ENCODE measurements around the gene SNX7.

Gene SNX7, protein sequence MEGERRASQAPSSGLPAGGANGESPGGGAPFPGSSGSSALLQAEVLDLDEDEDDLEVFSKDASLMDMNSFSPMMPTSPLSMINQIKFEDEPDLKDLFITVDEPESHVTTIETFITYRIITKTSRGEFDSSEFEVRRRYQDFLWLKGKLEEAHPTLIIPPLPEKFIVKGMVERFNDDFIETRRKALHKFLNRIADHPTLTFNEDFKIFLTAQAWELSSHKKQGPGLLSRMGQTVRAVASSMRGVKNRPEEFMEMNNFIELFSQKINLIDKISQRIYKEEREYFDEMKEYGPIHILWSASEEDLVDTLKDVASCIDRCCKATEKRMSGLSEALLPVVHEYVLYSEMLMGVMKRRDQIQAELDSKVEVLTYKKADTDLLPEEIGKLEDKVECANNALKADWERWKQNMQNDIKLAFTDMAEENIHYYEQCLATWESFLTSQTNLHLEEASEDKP

DNA sequence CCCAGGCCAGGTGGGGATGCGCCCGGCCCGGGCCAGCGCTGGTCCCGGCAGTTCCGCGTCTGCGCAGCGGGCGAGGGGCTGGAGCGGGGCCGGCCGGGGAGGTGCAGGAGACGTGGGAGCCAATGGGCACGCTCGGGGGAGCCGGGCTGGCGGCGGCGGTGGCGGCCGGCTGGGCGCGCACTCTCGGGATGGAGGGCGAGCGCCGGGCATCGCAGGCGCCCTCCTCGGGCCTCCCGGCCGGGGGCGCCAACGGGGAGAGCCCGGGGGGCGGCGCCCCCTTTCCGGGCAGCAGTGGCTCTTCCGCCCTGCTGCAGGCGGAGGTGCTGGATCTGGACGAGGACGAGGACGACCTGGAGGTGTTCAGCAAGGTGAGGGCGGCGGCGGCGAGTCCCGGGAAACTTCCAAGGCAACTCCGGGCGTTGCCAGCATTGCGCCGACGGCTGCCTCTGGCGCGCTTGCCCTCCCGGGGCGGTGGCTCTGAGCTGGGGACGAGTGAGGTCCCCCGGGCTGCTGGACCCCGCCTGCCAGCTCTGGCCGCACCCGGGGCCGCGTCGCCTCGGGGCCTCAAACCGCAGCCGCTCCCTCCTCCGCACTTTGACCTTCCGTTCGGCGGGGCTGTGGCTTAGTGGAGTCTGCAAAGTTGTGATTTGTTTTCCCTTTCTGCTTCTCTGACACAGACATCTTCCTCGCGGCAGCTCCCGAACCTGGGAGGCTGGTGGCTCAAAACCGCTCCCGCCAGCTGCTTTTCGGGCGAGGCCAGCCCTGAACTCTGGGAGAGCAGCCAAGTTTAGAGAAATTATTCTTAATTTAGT, at the start of gene SNX7:
Gene SNX7, plus strand, starts transcription at position 178 of the 812 bp plus-strand sequence. Its CDS starts 11 bp downstream, at position 189.
- TF ChIP-seq GATA2 (IDR thresholded peaks at IDR 0.05; ENCODE audit: low read depth, low read length), result no peak

- TF ChIP-seq GATA2 (IDR thresholded peaks at IDR 0.05; ENCODE audit: low read depth, low read length) (no peak), GATA3 (IDR thresholded peaks at IDR 0.05; ENCODE audit: low read depth, low read length) (no peak)
These were observed 24.2 kb upstream of the SNX7 start for GRCh38 chr1:98637316-98637715.

DNA sequence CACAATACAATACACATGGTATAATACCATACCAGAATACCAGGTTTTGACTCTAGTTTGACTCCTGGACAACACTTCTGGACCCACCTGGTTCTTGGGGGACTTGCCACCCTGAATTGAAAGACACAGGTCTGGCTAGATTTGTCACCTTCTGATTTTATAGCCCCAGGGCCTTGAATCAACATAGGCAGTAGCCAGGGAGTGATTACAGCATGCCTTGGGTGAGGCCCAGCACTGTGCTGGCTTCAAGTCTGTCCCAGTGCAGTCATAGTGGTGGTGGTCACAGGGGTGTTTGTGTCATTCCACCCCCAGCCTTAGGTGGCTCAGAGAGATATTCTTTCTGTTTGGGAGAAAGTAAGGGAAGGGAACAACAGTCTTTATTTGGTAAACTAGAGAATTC, 23.3 kb upstream of the SNX7 start:
- TF ChIP-seq GATA2 (IDR thresholded peaks at IDR 0.05; ENCODE audit: low read depth, low read length) (no peak), GATA3 (IDR thresholded peaks at IDR 0.05; ENCODE audit: low read depth, low read length) (no peak)

GRCh38 chr1:98644510-98644909, 17.0 kb upstream of the SNX7 start:
- TF ChIP-seq GATA3 (IDR thresholded peaks at IDR 0.05; ENCODE audit: low read depth, low read length) (no peak), GATA2 (IDR thresholded peaks at IDR 0.05; ENCODE audit: low read depth, low read length) (no peak)

- TF ChIP-seq GATA3 (IDR thresholded peaks at IDR 0.05; ENCODE audit: low read depth, low read length) (no peak), GATA2 (IDR thresholded peaks at IDR 0.05; ENCODE audit: low read depth, low read length) (no peak)
These were observed 10.3 kb upstream of the SNX7 start for GRCh38 chr1:98651116-98651632.

DNA sequence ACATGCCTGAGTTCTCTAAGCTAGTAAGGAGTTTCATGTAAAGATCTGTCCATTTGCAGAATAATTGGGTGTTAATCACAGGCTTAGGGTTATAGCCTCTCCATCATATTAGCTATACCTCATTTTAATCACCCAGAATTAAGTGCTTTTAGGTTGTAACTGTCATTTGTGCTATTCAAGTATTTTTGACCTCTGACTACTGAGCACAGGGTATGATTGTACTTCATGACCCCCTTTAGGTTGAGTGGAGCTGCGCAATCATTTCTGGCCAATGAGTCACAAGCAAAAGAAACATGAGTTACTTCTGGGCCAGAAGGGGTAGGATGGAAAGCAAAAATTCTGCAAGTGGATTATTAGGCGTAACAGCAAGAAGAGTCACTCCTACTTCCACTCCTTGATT, 8.4 kb upstream of the SNX7 start:
- TF ChIP-seq GATA2 (IDR thresholded peaks at IDR 0.05; ENCODE audit: low read depth, low read length) (no peak), GATA3 (IDR thresholded peaks at IDR 0.05; ENCODE audit: low read depth, low read length) (no peak)

DNA sequence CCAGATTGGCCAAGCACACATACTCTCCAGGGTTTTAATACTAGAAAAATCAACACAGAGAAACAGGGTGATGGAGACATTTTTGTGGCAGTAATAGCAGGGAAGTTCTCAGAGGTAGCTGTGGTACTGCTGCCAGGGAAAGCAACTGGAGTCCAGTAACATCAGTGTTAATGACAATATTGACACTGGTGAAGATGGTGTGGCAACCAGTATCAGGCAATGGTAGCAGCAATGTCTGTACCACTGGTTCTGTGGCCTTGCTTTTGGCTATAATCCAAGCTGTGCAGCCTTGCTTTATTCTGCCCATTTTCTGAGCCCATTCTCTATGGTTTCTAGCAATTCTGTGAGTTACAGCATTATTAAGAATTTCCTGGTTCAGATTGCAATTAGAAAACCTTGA, 1.6 kb upstream of the SNX7 start:
- TF ChIP-seq GATA2 (IDR thresholded peaks at IDR 0.05; ENCODE audit: low read depth, low read length) (no peak), GATA3 (IDR thresholded peaks at IDR 0.05; ENCODE audit: low read depth, low read length) (no peak)

DNA sequence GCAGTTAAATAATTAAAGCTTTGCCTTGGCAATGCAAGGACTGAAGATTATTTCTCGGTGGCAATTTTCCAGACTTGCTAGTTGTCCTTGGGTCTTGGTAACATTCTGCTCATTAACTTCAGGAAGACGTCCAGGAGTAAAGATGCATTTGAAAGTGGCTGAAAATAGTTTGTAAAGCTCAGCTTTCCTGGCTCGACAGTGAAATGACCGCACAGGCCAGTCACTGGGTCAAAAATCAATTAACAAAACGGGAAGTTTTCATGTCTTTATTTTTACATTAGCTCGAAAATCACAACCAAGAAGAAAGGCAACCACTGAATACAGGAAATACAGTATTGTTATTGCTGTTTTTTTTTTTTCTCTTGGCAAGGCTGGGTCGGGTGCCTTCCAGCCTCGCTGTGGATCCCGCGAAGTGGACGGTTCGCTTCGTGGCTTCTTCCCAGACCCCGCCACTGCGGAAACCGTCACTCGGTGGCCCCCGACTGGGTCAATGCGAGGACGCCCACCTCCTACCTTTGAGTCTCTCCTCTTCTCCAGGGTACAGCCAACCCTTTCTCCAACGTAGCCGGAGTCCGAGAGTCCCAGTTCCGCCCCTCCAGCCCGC, 479 bp upstream of the SNX7 start:
- TF ChIP-seq GATA2 (IDR thresholded peaks at IDR 0.05; ENCODE audit: low read depth, low read length), result no peak
- TF ChIP-seq GATA3 (IDR thresholded peaks at IDR 0.05; ENCODE audit: low read depth, low read length), result no peak

- TF ChIP-seq GATA2 (IDR thresholded peaks at IDR 0.05; ENCODE audit: low read depth, low read length) (no peak), GATA3 (IDR thresholded peaks at IDR 0.05; ENCODE audit: low read depth, low read length) (no peak)
These were observed 792 bp downstream of the SNX7 start for GRCh38 chr1:98662356-98662670.

GRCh38 chr1:98668733-98669132, 7.2 kb downstream of the SNX7 start:
- TF ChIP-seq GATA3 (IDR thresholded peaks at IDR 0.05; ENCODE audit: low read depth, low read length) (no peak), GATA2 (IDR thresholded peaks at IDR 0.05; ENCODE audit: low read depth, low read length) (no peak)

DNA sequence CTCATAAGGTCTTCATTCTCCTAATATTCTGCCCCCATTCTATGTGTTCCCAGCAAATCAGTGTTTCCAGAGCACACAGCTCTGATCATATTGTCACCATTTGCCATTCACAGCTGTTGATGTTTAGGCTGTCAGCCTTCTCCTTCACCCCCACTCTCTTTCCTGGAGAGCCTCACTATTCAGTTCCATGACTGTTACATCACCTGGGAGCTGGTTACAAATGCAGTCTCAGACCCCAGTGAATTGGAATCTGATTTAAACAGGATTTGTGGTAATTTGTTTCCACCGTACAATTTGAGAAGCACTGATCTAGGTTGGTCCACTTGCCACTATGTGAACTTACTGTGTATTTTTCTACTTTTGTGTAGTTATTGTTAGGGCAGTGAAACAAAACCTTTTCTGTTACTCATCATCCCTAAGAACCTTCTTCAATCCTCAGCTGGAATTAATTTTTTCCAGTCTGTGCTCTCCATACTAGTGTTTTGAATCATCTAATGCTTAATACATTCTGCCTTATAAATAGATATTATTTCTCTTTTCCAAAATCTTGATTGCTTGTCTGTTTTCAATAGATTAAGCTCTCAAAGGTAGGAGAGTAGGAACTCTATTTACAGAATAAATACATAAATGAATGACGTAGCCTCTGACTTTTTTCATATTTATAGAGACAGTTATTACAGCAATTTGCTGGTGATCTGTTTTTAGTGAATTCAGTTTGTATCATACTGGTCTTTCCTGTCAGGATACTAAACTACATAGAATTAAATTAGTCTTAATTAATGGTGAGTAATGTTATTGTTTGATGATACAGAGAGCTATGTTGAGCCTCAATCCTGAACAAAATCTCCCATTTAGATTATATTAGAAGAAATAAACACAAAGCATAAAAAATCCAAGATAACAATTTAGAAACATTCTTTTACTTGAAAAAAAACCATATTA, 8.1 kb downstream of the SNX7 start:
- TF ChIP-seq GATA2 (IDR thresholded peaks at IDR 0.05; ENCODE audit: low read depth, low read length) (no peak), GATA3 (IDR thresholded peaks at IDR 0.05; ENCODE audit: low read depth, low read length) (no peak)

GRCh38 chr1:98672189-98672588, 10.7 kb downstream of the SNX7 start:
- peak; percentile 92 for TF ChIP-seq GATA2 (IDR thresholded peaks at IDR 0.05; ENCODE audit: low read depth, low read length)
- peak; percentile 84 for TF ChIP-seq GATA3 (IDR thresholded peaks at IDR 0.05; ENCODE audit: low read depth, low read length)

DNA sequence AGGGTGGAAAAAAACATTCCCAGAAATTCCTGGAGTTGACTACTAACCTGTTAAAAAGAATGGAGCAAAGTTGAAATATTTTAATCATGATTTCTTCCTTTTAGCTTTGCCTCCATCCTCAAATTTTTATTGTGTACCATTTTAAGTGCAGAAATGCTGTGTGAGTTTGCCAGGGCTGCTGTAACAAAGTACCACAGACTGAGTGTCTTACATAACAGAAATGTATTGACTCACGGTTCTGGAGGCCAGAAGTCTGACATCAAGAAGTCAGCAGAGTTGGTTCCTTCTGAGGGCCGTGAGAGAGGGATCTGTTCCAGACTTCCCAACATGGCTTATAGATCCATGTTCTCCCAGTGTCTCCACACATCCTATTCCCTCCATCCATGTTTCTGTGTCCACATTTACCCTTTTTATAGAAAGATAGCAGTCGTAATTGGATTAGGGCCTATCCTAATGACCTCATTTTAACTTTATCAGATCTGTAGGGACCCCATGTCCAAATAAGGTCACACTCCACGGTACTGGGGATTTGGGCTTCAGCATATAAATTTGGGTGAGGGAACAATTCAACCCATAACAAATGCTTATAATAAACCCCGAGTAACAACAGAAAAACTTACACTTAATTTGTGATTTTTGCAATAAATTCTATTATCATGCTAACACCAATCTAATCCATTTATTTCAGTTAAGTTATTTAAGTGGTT, 12.7 kb downstream of the SNX7 start:
- no peak for TF ChIP-seq GATA2 (IDR thresholded peaks at IDR 0.05; ENCODE audit: low read depth, low read length)
- no peak for TF ChIP-seq GATA3 (IDR thresholded peaks at IDR 0.05; ENCODE audit: low read depth, low read length)

Measured in SH-SY5Y (cell line).